PC-3 (cell line): Measurements from ENCODE around the gene TLR5.

ENCODE experiments used
- CTCF ChIP-seq: fragments of 300-600 bp; sonication (generic); conservative IDR thresholded peaks from 2 replicates; pipeline ENCODE4 v1.5.1; 2017; ENCODE audit warnings: antibody characterized with exemption, low read depth, mild to moderate bottlenecking, low read length
- EZH2phosphoT487 ChIP-seq: fragments of 300-600 bp; sonication (generic); IDR thresholded peaks from 2 replicates; pipeline ENCODE4 v1.6.1; 2018; ENCODE audit warnings: mild to moderate bottlenecking, antibody characterized with exemption, low read length, borderline replicate concordance

GRCh38 chr1:223136086-223136485 lies 7.0 kb downstream of the TLR5 start:
- TF ChIP-seq CTCF (no peak), EZH2phosphoT487 (no peak)
